Smooth muscle cell (in vitro differentiated cells): ENCODE measurements around the gene GOLPH3L. TPM values are rescaled to one million over a fixed set of nuclear protein-coding genes. Genes with fewer than 3 reads are reported as not detected.

Source experiments
- DNase-seq: peaks from one replicate; lab custom pipeline; 2025; ENCODE audit not compliant: unreplicated experiment; lab: John Stamatoyannopoulos, UW
- H2AFZ ChIP-seq: fragments of 200-600 bp; sonication (generic); 2 replicates; pipeline ENCODE4 v1.6.0; 2016; ENCODE audit warnings: antibody characterized with exemption, low read depth, mild to moderate bottlenecking
- H3F3A ChIP-seq: fragments of 200-600 bp; sonication (generic); 2 replicates; pipeline ENCODE4 v1.6.0; 2017; ENCODE audit warnings: antibody characterized with exemption, low read depth
- H3K27ac ChIP-seq: fragments of 200-600 bp; sonication (generic); 2 replicates; pipeline ENCODE4 v1.5.1; 2016; ENCODE audit warnings: low read depth, mild to moderate bottlenecking
- H3K27me3 ChIP-seq: fragments of 200-600 bp; sonication (generic); 2 replicates; pipeline ENCODE4 v1.6.1; 2016; ENCODE audit warnings: low read depth, mild to moderate bottlenecking
- H3K36me3 ChIP-seq: fragments of 200-600 bp; sonication (generic); 2 replicates; pipeline ENCODE4 v1.5.1; 2016; ENCODE audit warnings: low read depth
- H3K4me1 ChIP-seq: fragments of 200-600 bp; sonication (generic); 2 replicates; pipeline ENCODE4 v1.5.1; 2016; ENCODE audit warnings: low read depth
- H3K4me2 ChIP-seq: fragments of 200-600 bp; sonication (generic); 2 replicates; pipeline ENCODE4 v1.6.0; 2016; ENCODE audit warnings: mild to moderate bottlenecking
- H3K4me3 ChIP-seq: fragments of 200-600 bp; sonication (generic); 2 replicates; pipeline ENCODE4 v1.5.1; 2016; ENCODE audit warnings: mild to moderate bottlenecking
- H3K79me2 ChIP-seq: fragments of 200-600 bp; sonication (generic); 2 replicates; pipeline ENCODE4 v1.6.0; 2016; ENCODE audit warnings: low read depth, mild to moderate bottlenecking
- H3K9ac ChIP-seq: fragments of 200-600 bp; sonication (generic); 2 replicates; pipeline ENCODE4 v1.6.0; 2016; ENCODE audit warnings: low read depth
- H3K9me3 ChIP-seq: fragments of 200-600 bp; sonication (generic); replicated peaks from 2 replicates; pipeline ENCODE4 v1.5.1; 2016; ENCODE audit warnings: low read depth
- H4K20me1 ChIP-seq: fragments of 200-600 bp; sonication (generic); 2 replicates; pipeline ENCODE4 v1.6.0; 2016; ENCODE audit warnings: low read depth
- WGBS: methylation state at CpG from one replicate; pipeline ENCODE4 v1.1.7; 2016; ENCODE audit warnings: low lambda C conversion rate; 5-methylcytosine and 5-hydroxymethylcytosine counted together
- polyA plus RNA-seq: library from polyadenylated mRNA; unstranded; fragments of >200 nt; fragmentation: Nextera tagmentation; extraction: Ambion mirVana; gene quantifications from 2 replicates; pipeline ENCODE4 v1.2.1, GENCODE V29; 2016
- total RNA-seq: library from RNA; depleted of rRNA; stranded (reverse); fragments of >200 nt; gene quantifications from 2 replicates; pipeline ENCODE4 v1.2.3, GENCODE V29; 2014
- TF ChIP-seq, protein P1 (sequence below): fragments of 200-600 bp; sonication (generic); IDR thresholded peaks from 2 replicates; pipeline ENCODE4 v1.5.1; 2017; ENCODE audit warnings: borderline replicate concordance, mild to moderate bottlenecking, antibody characterized with exemption; ENCODE audit not compliant: insufficient read depth, poor library complexity, severe bottlenecking

The GOLPH3L gene
- total and polyA plus RNA-seq, 2 experiments from 2014 or later, result 9.9 to 10.7 TPM

DNA sequence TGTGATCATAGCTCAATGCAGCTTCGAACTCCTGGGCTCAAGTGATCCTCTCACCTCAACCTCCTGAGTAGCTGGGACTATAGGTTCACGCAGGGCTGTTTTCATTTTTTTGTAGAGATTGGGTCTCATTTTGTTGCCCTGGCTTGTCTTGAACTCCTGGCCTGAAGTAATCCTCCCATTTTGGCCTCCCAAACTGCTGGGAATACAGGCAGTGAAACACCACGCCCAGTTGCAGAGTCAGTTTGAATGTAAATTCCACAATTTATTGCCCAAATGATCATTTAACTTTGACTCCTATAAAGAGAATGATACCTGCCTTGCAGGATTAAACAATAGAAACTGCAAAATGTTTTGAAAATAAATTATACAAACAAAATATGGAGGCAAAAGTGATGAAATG is 10.7 kb downstream of the GOLPH3L start:
- no peak overlapping the region for H3K4me3 ChIP-seq

DNA sequence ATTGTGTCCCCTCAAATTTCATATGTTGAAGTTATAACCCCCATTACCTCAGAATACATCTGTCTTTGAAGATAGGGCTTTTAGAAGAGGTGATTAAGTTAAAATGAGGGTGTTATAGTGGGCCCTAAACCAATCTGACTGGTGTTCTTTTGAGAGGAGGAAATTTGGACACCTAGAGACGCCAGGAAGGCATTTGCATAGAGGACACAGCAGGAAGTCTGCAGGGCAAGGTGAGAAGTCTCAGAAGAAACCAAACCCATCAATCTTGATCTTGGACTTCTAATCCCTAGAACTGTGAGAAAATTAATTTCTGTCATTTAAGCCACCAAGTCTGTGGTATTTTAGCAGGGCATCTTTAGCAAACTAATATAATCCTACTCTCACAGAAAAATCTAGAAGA is 13.0 kb downstream of the GOLPH3L start:
- 79% methylated on average over 1 of the region's 1 CpG for WGBS

More for the DNA sequence above, 10.7 kb downstream of the GOLPH3L start:
- DNase-seq, result no peak
- H3K79me2 ChIP-seq, result peaks cover 3% of the 10 kb centered on the region
- WGBS, result 100% methylated on average over 3 of the region's 3 CpGs
- peaks cover 5% of the 10 kb centered on the region for H3K36me3 ChIP-seq
- no peak overlapping the region for H2AFZ ChIP-seq
- no peaks in the 10 kb centered on the region for H3K4me1 ChIP-seq
- no peak overlapping the region for H3K4me2 ChIP-seq
- no peaks in the 10 kb centered on the region for H3K9me3 ChIP-seq
- H3K27me3 ChIP-seq, result no peaks in the 10 kb centered on the region
- no peak overlapping the region for H3K9ac ChIP-seq
- H3F3A ChIP-seq, result no peaks in the 10 kb centered on the region
- no peak overlapping the region for H3K27ac ChIP-seq
- peaks cover 6% of the 10 kb centered on the region for H4K20me1 ChIP-seq
- TF ChIP-seq, protein P1, sequence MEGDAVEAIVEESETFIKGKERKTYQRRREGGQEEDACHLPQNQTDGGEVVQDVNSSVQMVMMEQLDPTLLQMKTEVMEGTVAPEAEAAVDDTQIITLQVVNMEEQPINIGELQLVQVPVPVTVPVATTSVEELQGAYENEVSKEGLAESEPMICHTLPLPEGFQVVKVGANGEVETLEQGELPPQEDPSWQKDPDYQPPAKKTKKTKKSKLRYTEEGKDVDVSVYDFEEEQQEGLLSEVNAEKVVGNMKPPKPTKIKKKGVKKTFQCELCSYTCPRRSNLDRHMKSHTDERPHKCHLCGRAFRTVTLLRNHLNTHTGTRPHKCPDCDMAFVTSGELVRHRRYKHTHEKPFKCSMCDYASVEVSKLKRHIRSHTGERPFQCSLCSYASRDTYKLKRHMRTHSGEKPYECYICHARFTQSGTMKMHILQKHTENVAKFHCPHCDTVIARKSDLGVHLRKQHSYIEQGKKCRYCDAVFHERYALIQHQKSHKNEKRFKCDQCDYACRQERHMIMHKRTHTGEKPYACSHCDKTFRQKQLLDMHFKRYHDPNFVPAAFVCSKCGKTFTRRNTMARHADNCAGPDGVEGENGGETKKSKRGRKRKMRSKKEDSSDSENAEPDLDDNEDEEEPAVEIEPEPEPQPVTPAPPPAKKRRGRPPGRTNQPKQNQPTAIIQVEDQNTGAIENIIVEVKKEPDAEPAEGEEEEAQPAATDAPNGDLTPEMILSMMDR, result no peak

DNA sequence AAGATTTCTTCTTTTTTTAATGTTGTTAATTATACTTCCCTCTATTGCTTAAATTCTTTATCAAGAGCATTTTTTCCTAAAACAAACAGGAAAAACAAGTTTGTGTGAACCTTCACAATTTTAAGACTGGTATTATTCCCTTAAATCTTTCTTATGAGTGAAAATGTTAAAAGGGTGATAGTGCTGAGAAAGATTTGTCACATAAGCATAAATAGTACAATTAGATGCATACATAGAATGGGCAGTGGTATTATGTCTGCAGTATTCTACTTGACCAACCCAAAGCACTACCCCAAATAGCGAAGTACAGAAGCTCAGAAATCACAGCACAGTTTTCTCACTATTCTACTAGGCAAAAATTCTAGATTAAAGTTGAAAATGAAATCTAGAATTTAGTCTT is 18.0 kb downstream of the GOLPH3L start:
- H3F3A ChIP-seq, result no peaks in the 10 kb centered on the region
- no peak for DNase-seq
- WGBS, result 96% methylated on average over 1 of the region's 1 CpG

More for the DNA sequence above, 13.0 kb downstream of the GOLPH3L start:
- H3K36me3 ChIP-seq, result peaks cover 3% of the 10 kb centered on the region
- TF ChIP-seq, protein P1, result no peak
- no peak overlapping the region for H2AFZ ChIP-seq
- H3K9ac ChIP-seq, result no peak overlapping the region
- H3F3A ChIP-seq, result no peaks in the 10 kb centered on the region
- no peaks in the 10 kb centered on the region for H3K27me3 ChIP-seq
- H3K4me1 ChIP-seq, result no peaks in the 10 kb centered on the region
- no peak overlapping the region for H3K4me3 ChIP-seq
- DNase-seq, result no peak
- H3K4me2 ChIP-seq, result no peak overlapping the region
- H3K9me3 ChIP-seq, result no peaks in the 10 kb centered on the region
- H3K27ac ChIP-seq, result no peak overlapping the region
- peaks cover 4% of the 10 kb centered on the region for H3K79me2 ChIP-seq
- H4K20me1 ChIP-seq, result peaks cover 3% of the 10 kb centered on the region

DNA sequence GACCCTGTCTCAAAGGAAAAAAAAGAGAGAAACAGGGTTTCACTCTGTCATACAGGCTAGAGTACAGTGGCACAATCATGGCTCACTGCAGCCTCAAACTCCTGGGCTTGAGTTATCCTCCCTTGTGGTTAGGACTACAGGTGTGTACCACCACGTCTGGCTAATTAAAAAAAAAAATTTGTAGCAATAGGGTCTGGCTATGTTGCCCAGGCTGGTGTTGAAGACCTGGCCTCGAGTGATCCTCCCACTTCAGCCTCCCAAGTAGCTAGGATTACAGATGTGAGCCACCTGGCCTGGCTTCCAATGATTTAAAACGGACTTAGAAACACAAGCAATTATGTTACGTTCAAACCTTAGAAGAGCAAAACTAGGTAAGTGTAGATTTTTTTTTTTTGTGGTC is 22.1 kb downstream of the GOLPH3L start:
- Histone ChIP-seq H3K9me3 (no peaks in the 10 kb centered on the region), H3K4me3 (no peak overlapping the region), H3K36me3 (no peaks in the 10 kb centered on the region), H3K27me3 (no peaks in the 10 kb centered on the region), H3K79me2 (peaks cover 4% of the 10 kb centered on the region), H2AFZ (no peak overlapping the region), H3K9ac (no peak overlapping the region), H4K20me1 (no peaks in the 10 kb centered on the region), H3F3A (no peaks in the 10 kb centered on the region), H3K4me1 (no peaks in the 10 kb centered on the region), H3K4me2 (no peak overlapping the region), H3K27ac (no peak overlapping the region)
- no peak for DNase-seq
- TF ChIP-seq, protein P1, result no peak
- 98% methylated on average over 4 of the region's 4 CpGs for WGBS

More for the DNA sequence above, 18.0 kb downstream of the GOLPH3L start:
- Histone ChIP-seq H2AFZ (no peak overlapping the region), H4K20me1 (no peaks in the 10 kb centered on the region), H3K4me2 (no peak overlapping the region), H3K36me3 (no peaks in the 10 kb centered on the region), H3K79me2 (peaks cover 6% of the 10 kb centered on the region), H3K4me3 (no peak overlapping the region), H3K9ac (no peak overlapping the region), H3K4me1 (no peaks in the 10 kb centered on the region), H3K27me3 (no peaks in the 10 kb centered on the region), H3K27ac (no peak overlapping the region), H3K9me3 (no peaks in the 10 kb centered on the region)
- TF ChIP-seq, protein P1, result no peak
